CD4-positive, alpha-beta T cell (primary cell): Measurements from ENCODE around the gene RPTOR. TPM values are rescaled to one million over a fixed set of nuclear protein-coding genes. Genes with fewer than 3 reads are reported as not detected.

Experiments
- ATAC-seq: fragments of 200-7000 bp; cut with Tn5 transposase; one replicate; pipeline ENCODE4 v1.10.0; 2022; ENCODE audit warnings: mild to moderate bottlenecking; ENCODE audit not compliant: poor library complexity
- CTCF ChIA-PET: fragments of 350-600 bp; sonication (Branson Sonifier 250); formaldehyde crosslinking; loops from one replicate; lab custom pipeline; 2021; ENCODE audit warnings: antibody characterized with exemption, inconsistent platforms; lab: Charles Lee
- POLR2A ChIA-PET: fragments of 350-600 bp; sonication (Branson Sonifier 250); formaldehyde crosslinking; loops from one replicate; lab custom pipeline; 2021; ENCODE audit warnings: antibody characterized with exemption, inconsistent platforms; lab: Charles Lee
- DNase-seq, 14 experiments: peaks; one replicate each; pipeline ENCODE4 v3.0.0-alpha.2; 2013 to 2020; ENCODE audit warnings: mixed read lengths in 2 of 14
- H3K27ac ChIP-seq, 2 donors: one replicate each; pipeline versions ENCODE4 v1.5.1 to v1.7.0; 2013; ENCODE audit warnings: low read length in 2 of 2, low read depth in 1 of 2, mild to moderate bottlenecking in 1 of 2
- H3K27me3 ChIP-seq, 2 experiments: 1 replicate in 1 of 2; 2 replicates in 1 of 2; pipeline versions ENCODE4 v1.6.1 to v1.7.0; 2013; ENCODE audit warnings: low read length in 2 of 2, control low read depth in 1 of 2, mild to moderate bottlenecking in 1 of 2, moderate library complexity in 1 of 2; ENCODE audit not compliant: insufficient read depth in 2 of 2, control insufficient read depth in 1 of 2
- H3K36me3 ChIP-seq: one replicate; pipeline ENCODE4 v1.6.1; 2013; ENCODE audit warnings: low read length, control low read depth; ENCODE audit not compliant: insufficient read depth
- H3K4me1 ChIP-seq: one replicate; pipeline ENCODE4 v1.6.1; 2013; ENCODE audit warnings: low read length, control low read depth; ENCODE audit not compliant: insufficient read depth
- H3K4me3 ChIP-seq: one replicate; pipeline ENCODE4 v1.5.1; 2013; ENCODE audit warnings: mild to moderate bottlenecking, low read length, moderate library complexity
- H3K9me3 ChIP-seq, 2 experiments: 1 replicate in 1 of 2; 2 replicates in 1 of 2; pipeline versions ENCODE4 v1.6.1 to v1.7.0; 2013; ENCODE audit warnings: low read length in 2 of 2, mild to moderate bottlenecking in 2 of 2, control low read depth in 1 of 2, moderate library complexity in 1 of 2; ENCODE audit not compliant: control insufficient read depth in 1 of 2, insufficient read depth in 1 of 2
- H3K27ac Mint-ChIP-seq: one replicate; pipeline ENCODE4 v1.8.0; 2020; ENCODE audit warnings: mixed read lengths
- H3K27me3 Mint-ChIP-seq: one replicate; pipeline ENCODE4 v1.8.0; 2021; ENCODE audit warnings: mixed read lengths
- H3K36me3 Mint-ChIP-seq: one replicate; pipeline ENCODE4 v1.8.0; 2021; ENCODE audit warnings: low read depth, mixed read lengths
- H3K4me1 Mint-ChIP-seq: one replicate; pipeline ENCODE4 v1.8.0; 2021; ENCODE audit warnings: low read depth, mixed read lengths
- H3K4me3 Mint-ChIP-seq: one replicate; pipeline ENCODE4 v1.8.0; 2020; ENCODE audit warnings: mild to moderate bottlenecking, mixed read lengths
- H3K9me3 Mint-ChIP-seq: one replicate; pipeline ENCODE4 v1.8.0; 2020; ENCODE audit warnings: mixed read lengths
- CTCF ChIP-seq: fragments of 200-600 bp; IDR thresholded peaks from one replicate; pipeline ENCODE4 v1.8.0; 2022; ENCODE audit warnings: antibody characterized with exemption, mild to moderate bottlenecking
- intact Hi-C, 2 experiments: fragments of 100-400 bp; cut with DNase I in 1 of 2; cut with micrococcal nuclease in 1 of 2; formaldehyde crosslinking; loops; one replicate each; pipeline versions ENCODE4 v1.15.1 to v1.9.0; 2023 to 2025; cut with DNase I, micrococcal nuclease
- total RNA-seq, 174 experiments: library from RNA in 2 of 174; stranded (reverse) in 2 of 174; gene quantifications; one replicate each; pipeline ENCODE4 v1.2.3 and lab custom pipeline; 2021 to 2026

Gene RPTOR
- total RNA-seq, 2 experiments from 2014 or later: 45.0 to 47.1 TPM

- Histone ChIP-seq H3K36me3 (peaks cover 27% of the 10 kb centered on the region), H3K27me3 (no peaks in the 10 kb centered on the region), H3K27ac (no peak overlapping the region), H3K9me3 (no peaks in the 10 kb centered on the region), H3K4me1 (peaks cover 28% of the 10 kb centered on the region), H3K4me3 (no peak overlapping the region)
- H3K36me3 Mint-ChIP-seq: peaks cover 13% of the 10 kb centered on the region
- H3K4me3 Mint-ChIP-seq: no peak overlapping the region
- ATAC-seq (no peak), DNase-seq (peak in 1 of 14 experiments; percentile 21)
- H3K4me1 Mint-ChIP-seq: peaks cover 25% of the 10 kb centered on the region
- POLR2A ChIA-PET: no interaction called here
- H3K27ac Mint-ChIP-seq: no peak overlapping the region
- no peaks in the 10 kb centered on the region for H3K9me3 Mint-ChIP-seq
- CTCF ChIA-PET: no interaction called here
- H3K27me3 Mint-ChIP-seq: no peaks in the 10 kb centered on the region
- intact Hi-C loops: no loop called here
- TF ChIP-seq CTCF: no peak
These were observed 395.8 kb downstream of the RPTOR start for GRCh38 chr17:80940171-80941123.

- Histone ChIP-seq H3K27me3 (no peaks in the 10 kb centered on the region), H3K4me3 (no peak overlapping the region), H3K4me1 (peaks cover 28% of the 10 kb centered on the region), H3K27ac (no peak overlapping the region), H3K9me3 (no peaks in the 10 kb centered on the region), H3K36me3 (peaks cover 32% of the 10 kb centered on the region)
- CTCF ChIA-PET: no interaction called here
- POLR2A ChIA-PET: no interaction called here
- no peak for TF ChIP-seq CTCF
- Mint-ChIP-seq H3K9me3 (no peaks in the 10 kb centered on the region), H3K4me3 (no peak overlapping the region), H3K27ac (no peak overlapping the region), H3K27me3 (no peaks in the 10 kb centered on the region), H3K36me3 (peaks cover 18% of the 10 kb centered on the region), H3K4me1 (peaks cover 25% of the 10 kb centered on the region)
- ATAC-seq (no peak), DNase-seq (no peak)
- intact Hi-C loops: no loop called here
These were observed 396.5 kb downstream of the RPTOR start for GRCh38 chr17:80941171-80941570.

- peaks cover 25% of the 10 kb centered on the region for H3K4me1 Mint-ChIP-seq
- no peaks in the 10 kb centered on the region for H3K9me3 Mint-ChIP-seq
- peaks cover 26% of the 10 kb centered on the region for H3K36me3 Mint-ChIP-seq
- no peaks in the 10 kb centered on the region for H3K9me3 ChIP-seq
- H3K36me3 ChIP-seq: peaks cover 39% of the 10 kb centered on the region
- no peak for DNase-seq
- ChIA-PET CTCF (no interaction called here), POLR2A (no interaction called here)
- no peak overlapping the region for H3K4me3 Mint-ChIP-seq
- intact Hi-C loops: no loop called here
- TF ChIP-seq CTCF: no peak
- H3K4me1 ChIP-seq: peaks cover 28% of the 10 kb centered on the region
- H3K27me3 ChIP-seq: no peaks in the 10 kb centered on the region
- no peak overlapping the region for H3K4me3 ChIP-seq
- no peak overlapping the region for H3K27ac ChIP-seq
- no peak for ATAC-seq
- H3K27ac Mint-ChIP-seq: no peak overlapping the region
- no peaks in the 10 kb centered on the region for H3K27me3 Mint-ChIP-seq
These were observed 397.2 kb downstream of the RPTOR start for GRCh38 chr17:80941743-80942422.
